GM20000 (cell line): Measurements from ENCODE around the gene CEMIP2.

Source experiments
- DNase-seq: peaks from one replicate; pipeline ENCODE4 v3.0.0; 2012; ENCODE audit warnings: low spot score
- TF ChIP-seq, protein P1 (sequence below): IDR thresholded peaks from 2 replicates; pipeline ENCODE4 v1.5.1; 2012; ENCODE audit warnings: mild to moderate bottlenecking, control low read depth; ENCODE audit errors: extremely low read depth, missing control alignments

CEMIP2 gene

GRCh38 chr9:71683598-71684235 lies 84.6 kb downstream of the CEMIP2 start:
- no peak for DNase-seq

DNA sequence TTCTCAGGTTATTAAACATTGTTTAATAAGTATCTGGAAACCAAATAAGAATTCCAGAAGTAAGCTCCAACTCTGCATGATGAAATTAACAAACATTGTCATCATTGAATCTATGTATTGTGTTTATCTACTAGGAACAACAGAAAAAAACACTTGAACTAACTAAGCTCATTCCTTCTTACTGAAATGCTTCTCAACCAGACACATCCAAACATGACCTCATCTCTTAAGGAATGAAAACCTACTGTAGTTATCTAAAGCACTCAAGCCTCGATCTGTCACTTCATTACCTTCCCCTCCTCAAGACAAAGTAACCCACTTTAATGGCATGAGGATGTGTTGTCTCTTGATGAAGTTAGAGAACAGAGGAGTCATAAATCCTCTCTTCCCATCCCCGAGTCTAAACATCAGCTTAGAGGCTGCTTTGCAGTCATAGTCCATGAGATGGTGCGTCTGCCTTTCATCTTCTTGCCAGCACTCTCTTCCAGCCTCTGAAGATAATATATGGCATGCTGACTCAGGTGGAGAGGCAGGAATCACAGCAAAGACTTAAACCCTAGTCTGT lies 86.5 kb downstream of the CEMIP2 start:
- DNase-seq, result no peak
- TF ChIP-seq, protein P1, sequence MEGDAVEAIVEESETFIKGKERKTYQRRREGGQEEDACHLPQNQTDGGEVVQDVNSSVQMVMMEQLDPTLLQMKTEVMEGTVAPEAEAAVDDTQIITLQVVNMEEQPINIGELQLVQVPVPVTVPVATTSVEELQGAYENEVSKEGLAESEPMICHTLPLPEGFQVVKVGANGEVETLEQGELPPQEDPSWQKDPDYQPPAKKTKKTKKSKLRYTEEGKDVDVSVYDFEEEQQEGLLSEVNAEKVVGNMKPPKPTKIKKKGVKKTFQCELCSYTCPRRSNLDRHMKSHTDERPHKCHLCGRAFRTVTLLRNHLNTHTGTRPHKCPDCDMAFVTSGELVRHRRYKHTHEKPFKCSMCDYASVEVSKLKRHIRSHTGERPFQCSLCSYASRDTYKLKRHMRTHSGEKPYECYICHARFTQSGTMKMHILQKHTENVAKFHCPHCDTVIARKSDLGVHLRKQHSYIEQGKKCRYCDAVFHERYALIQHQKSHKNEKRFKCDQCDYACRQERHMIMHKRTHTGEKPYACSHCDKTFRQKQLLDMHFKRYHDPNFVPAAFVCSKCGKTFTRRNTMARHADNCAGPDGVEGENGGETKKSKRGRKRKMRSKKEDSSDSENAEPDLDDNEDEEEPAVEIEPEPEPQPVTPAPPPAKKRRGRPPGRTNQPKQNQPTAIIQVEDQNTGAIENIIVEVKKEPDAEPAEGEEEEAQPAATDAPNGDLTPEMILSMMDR, result no peak

More at GRCh38 chr9:71683598-71684235, 84.6 kb downstream of the CEMIP2 start:
- TF ChIP-seq, protein P1, result no peak

- TF ChIP-seq, protein P1, result no peak
- no peak for DNase-seq
Measured at GRCh38 chr9:71681104-71681707, 87.1 kb downstream of the CEMIP2 start.

DNA sequence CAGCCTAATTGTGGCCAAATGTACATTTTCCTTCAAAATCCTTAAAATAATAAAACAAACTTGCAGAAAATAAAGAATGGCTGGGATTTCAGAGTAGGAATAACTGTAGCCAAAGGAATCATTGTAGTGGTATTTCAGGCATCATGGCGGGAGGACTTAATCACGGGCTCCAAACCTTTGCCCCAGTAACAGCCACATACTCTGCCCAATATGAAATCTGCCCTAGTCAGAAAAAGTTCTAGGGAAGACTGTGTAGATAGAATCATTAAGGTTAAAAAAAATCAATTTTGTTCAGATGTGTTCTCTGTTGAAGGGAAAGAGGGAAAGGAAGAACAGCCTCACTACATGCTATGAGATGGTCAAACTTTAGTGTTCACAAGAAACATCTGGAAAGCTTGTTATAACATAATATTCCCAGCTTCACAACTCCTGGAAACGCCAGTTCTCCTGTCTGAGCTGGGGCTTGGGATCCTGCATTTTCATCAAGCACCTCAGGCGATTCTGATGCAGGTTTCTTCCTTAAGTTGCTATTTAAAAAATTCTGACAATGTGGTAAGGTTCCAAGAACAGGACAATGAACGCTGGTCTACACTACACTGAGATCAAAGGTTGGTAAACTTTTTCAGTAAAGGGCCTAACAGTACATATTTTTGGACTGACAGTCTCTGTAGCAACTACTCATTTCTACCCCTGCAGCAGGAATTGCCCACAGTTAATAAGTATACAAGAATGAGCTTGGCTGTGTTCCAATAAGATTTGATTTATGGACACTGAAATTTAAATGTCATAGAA lies 87.9 kb downstream of the CEMIP2 start:
- DNase-seq, result no peak
- TF ChIP-seq, protein P1, result no peak

GRCh38 chr9:71678999-71679398 lies 89.3 kb downstream of the CEMIP2 start:
- DNase-seq, result no peak
- TF ChIP-seq, protein P1, result no peak

- TF ChIP-seq, protein P1, result no peak
- no peak for DNase-seq
Measured at GRCh38 chr9:71677209-71677608, 91.1 kb downstream of the CEMIP2 start.

DNA sequence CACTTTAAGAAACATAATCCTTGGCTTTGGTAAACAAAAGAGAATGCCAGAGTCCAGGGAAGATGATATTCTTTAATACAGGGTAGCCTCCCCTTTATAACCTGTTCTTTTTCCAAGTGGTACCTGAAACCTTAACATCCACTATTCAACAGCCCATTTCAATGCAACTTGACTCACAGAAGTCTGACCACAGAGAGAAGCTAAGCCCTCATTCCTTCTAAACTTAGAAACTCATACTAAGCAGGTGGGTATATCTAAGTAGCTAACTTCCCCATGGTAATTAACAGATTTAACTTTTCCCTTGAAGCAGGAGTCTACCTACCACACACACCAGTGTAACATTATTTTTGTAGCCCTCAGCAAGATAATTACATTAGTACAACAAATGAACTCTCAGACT lies 91.9 kb downstream of the CEMIP2 start:
- TF ChIP-seq, protein P1, result no peak
- DNase-seq, result no peak
